LNCaP clone FGC (cell line): ENCODE data around the gene AACS.

Experiments
- DNase-seq: peaks from one replicate; pipeline ENCODE4 v3.0.0-alpha.2; 2011; ENCODE audit warnings: low read depth
- H3K4me3 ChIP-seq: 2 replicates; pipeline ENCODE4 v1.5.1; 2011; ENCODE audit warnings: mild to moderate bottlenecking, low read depth, low read length, control low read depth
- CTCF ChIP-seq: IDR thresholded peaks from 2 replicates; pipeline ENCODE4 v1.5.1; 2012; ENCODE audit warnings: mild to moderate bottlenecking; ENCODE audit not compliant: control insufficient read depth, insufficient read depth; ENCODE audit errors: extremely low read depth

Gene AACS

GRCh38 chr12:125159702-125160101, 94.5 kb downstream of the AACS start:
- no peak for TF ChIP-seq CTCF
- no peak overlapping the region for H3K4me3 ChIP-seq
- no peak for DNase-seq

GRCh38 chr12:125160281-125160955, 95.2 kb downstream of the AACS start:
- H3K4me3 ChIP-seq, result no peak overlapping the region
- no peak for TF ChIP-seq CTCF
- no peak for DNase-seq

DNA sequence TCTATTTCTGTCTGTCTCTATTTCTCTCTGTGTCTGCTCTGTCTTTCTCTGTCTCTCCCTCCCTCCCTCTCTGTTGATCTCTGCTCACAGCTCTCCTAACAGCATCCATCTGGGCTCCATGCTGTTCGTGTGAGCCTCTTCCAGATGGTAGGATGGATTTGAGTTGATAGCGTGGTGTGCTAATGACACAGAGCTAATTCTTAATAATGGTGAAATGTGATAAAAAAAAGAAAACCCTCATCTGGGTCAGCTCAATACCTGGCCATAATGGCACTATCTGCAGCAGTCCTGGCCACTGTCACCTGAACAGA, 96.4 kb downstream of the AACS start:
- H3K4me3 ChIP-seq, result no peak overlapping the region
- no peak for DNase-seq
- TF ChIP-seq CTCF, result no peak

GRCh38 chr12:125162489-125163028, 97.3 kb downstream of the AACS start:
- H3K4me3 ChIP-seq, result no peak overlapping the region
- no peak for TF ChIP-seq CTCF
- no peak for DNase-seq

- H3K4me3 ChIP-seq, result no peak overlapping the region
- no peak for TF ChIP-seq CTCF
- no peak for DNase-seq
These were observed 97.9 kb downstream of the AACS start for GRCh38 chr12:125163148-125163547.

DNA sequence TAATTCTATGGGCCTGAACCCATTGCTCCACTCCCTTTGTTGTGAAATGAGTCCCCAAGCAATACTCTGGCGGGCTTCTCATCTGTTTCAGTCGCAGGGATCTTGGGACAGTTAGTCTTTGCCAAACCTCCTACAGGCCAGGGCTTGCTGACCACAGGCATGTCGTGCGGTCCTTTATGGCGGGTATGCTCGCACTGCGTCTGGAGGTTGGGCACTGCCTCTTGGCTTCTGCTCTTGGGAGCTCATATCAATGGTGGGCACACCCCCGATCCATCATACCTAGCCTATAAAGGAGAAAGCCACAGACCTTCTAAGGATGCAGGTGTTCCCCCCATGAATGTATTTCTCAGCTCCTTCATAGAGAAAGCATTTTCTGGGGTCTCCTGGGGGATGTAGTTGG, 99.3 kb downstream of the AACS start:
- H3K4me3 ChIP-seq, result no peak overlapping the region
- no peak for TF ChIP-seq CTCF
- DNase-seq, result no peak

GRCh38 chr12:125166041-125166440, 100.8 kb downstream of the AACS start:
- no peak for TF ChIP-seq CTCF
- DNase-seq, result no peak

More at GRCh38 chr12:125166041-125166440, 100.8 kb downstream of the AACS start:
- H3K4me3 ChIP-seq, result no peak overlapping the region
